ENCODE results near the gene WNT9B.

WNT9B gene

DNA sequence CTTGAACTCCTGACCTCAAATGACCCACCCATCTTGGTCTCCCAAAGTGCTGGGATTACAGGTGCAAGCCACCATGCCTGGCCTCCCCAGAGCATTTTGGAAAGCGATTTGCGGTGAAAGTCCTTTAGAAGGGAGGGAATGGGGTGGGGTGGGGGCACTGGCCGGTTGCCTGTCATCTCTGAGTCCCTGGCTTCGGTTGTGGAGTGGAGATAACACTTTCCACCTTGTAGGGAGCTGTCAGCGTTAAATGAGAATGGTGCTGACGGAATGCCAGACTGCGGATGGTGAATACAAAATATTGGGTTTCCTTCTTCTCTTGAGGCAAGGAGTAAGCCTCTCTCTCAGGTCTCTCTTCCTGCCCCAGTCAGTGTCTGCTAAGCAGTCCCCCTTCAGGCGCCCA is 27.7 kb upstream of the WNT9B start:
- TF ChIP-seq, protein P1, sequence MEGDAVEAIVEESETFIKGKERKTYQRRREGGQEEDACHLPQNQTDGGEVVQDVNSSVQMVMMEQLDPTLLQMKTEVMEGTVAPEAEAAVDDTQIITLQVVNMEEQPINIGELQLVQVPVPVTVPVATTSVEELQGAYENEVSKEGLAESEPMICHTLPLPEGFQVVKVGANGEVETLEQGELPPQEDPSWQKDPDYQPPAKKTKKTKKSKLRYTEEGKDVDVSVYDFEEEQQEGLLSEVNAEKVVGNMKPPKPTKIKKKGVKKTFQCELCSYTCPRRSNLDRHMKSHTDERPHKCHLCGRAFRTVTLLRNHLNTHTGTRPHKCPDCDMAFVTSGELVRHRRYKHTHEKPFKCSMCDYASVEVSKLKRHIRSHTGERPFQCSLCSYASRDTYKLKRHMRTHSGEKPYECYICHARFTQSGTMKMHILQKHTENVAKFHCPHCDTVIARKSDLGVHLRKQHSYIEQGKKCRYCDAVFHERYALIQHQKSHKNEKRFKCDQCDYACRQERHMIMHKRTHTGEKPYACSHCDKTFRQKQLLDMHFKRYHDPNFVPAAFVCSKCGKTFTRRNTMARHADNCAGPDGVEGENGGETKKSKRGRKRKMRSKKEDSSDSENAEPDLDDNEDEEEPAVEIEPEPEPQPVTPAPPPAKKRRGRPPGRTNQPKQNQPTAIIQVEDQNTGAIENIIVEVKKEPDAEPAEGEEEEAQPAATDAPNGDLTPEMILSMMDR (IDR thresholded peaks at IDR 0.05): no peak
- TF ChIP-seq ZFX (IDR thresholded peaks at IDR 0.05; ENCODE audit: borderline replicate concordance): no peak
- no peak overlapping the region for H3K27ac ChIP-seq

DNA sequence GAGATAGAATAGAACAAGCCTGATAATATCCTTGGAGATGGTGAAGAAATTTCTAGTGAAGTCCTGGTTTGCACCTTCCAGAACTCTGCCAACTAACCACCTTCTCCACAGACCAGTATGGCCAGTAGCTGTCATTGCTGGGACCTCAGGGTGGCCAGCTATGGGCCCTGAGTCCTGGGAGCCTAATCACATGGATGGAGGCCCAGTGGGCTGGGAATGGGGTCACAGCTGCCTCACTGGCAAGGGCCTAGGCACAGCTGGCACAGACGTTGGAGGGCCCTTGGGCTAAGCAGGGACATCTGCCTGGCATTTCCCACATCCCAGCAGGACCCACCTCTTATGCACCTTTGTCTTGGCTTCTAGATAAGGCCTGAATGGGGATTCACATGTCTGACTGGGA is 25.3 kb upstream of the WNT9B start:
- H3K27ac ChIP-seq: no peak overlapping the region
- TF ChIP-seq ZFX (IDR thresholded peaks at IDR 0.05; ENCODE audit: borderline replicate concordance): no peak
- TF ChIP-seq, protein P1 (IDR thresholded peaks at IDR 0.05): no peak

DNA sequence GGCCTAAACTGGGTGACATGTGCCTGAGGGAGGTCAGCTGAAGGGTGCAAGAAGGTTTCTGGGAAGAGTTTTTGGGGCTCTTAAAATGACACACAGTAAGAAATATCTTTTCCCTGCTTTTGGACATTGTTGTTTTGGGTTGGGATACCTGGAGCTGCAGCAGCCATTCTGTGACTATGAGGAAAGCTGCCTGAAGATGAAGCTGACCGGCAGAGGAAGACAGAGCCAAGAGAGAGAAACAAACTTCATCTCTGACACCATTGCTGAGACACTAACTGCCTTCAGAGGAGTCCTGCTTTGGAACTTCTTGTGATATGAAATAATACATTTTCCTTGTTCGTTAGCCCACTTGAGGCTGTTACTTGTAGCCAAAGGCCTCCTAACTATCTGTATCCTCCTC is 24.1 kb upstream of the WNT9B start:
- no peak overlapping the region for H3K27ac ChIP-seq
- TF ChIP-seq ZFX (IDR thresholded peaks at IDR 0.05; ENCODE audit: borderline replicate concordance): no peak
- TF ChIP-seq, protein P1 (IDR thresholded peaks at IDR 0.05): no peak

DNA sequence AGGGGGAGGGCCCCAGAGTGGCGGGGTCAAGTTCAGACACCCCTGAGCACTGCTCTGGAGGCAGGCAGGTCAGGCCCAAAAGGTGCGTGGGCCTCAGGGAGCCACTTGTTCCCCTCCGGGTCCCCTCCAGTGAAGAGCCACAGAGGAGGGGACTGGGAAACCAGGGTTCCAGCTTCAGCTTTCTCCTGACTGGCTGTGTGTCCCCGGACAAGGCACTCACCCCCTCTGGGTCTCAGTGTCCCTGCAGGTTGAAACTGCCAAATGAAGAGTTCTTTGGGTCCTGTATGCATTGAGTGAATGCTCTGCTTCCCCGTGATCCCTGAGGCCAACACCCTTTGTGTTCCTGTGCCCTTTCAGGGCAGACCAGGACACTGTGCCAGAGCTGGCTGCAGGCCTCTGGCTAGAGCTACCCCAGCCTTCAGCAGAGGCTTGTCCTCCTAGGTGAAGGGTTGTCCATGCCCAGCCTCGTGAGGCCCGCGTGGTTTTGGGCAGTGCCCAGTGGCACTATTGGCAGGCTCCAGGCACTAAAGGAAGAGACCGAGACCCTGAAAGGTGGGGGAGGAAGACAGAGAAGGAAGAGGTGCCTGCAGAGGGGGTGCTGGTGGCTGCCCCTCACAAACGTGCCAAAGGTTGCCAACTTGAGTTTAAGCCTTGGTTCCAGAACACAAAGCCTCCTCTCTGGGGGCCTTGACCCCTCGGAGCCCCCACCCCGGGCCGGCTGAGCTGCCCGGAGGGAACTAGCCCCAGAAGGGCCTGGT is 19.6 kb upstream of the WNT9B start:
- TF ChIP-seq, protein P1 (IDR thresholded peaks at IDR 0.05): no peak
- TF ChIP-seq ZFX (IDR thresholded peaks at IDR 0.05; ENCODE audit: borderline replicate concordance): no peak

DNA sequence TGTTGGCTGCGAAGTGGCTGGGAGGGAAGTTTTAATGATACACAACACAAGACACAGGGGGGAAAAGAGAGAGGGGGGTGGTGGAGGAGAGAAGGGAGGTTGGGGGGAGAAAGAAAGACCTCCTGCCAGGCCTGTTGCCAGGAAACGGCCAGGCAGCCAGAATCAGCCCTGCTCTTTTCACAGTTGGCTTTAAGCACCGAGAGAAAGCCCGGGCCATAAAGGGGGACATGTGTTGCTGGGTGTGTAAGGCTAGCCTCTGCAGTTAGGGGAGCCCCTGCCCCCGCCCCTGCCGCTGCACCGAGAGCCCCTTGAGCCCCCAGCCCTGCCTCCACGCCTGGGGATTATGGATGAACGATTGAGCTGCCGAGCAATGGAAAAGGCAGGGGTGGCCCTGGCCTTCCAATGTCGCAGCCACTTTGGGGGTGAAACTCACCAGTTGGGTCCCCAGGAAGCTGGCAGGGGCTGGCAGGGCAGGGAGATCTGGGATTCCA is 19.0 kb upstream of the WNT9B start:
- H3K27ac ChIP-seq: no peak overlapping the region

More for the DNA sequence above, 19.6 kb upstream of the WNT9B start:
- H3K27ac ChIP-seq: no peak overlapping the region

DNA sequence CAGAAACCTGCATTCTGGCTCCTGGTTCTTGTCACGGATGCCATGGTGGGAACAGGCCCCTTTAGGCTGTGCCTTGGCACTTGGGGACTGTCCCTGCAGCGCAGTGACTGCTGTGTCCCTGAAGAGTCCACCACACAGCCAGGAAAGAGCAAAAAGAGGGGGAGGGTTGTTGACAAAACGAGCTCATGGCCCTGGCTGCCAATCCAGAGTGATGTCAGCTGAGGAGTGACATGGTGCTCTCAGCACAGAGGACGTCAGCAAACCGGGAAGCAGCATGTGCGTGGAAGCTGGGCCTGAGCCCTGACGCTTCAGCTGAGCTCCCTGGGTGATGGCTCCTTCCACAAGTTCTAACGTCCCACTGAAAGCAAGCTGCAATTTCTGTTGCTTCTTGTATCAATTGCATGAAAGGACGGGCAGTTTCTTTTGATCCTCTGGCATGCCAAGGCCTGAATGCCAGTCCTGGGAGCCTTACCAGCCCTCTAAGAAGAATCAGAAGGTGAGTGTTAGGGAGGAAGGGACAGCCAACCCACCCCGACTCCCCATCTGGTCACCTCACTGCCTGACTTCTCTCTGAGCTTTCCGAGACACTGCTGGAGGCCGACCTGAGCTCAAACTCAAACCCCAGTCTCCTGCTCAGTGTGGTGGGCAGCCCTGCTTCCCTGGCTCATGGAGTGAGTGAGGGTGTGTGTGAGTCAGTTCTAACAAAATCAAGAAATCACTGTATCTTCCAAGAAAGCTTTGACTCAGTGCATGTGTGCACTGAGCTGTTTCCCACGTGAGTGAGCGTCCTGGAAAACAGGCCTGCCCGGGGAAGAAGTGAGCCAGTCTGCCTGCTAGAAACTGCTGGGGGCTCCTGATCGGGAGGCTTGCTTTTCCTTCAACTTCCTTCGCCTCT is 18.2 kb upstream of the WNT9B start:
- H3K27ac ChIP-seq: no peak overlapping the region

More for the DNA sequence above, 19.0 kb upstream of the WNT9B start:
- TF ChIP-seq, protein P1 (IDR thresholded peaks at IDR 0.05): no peak
- no peak for TF ChIP-seq ZFX (IDR thresholded peaks at IDR 0.05; ENCODE audit: borderline replicate concordance)

More for the DNA sequence above, 18.2 kb upstream of the WNT9B start:
- TF ChIP-seq ZFX (IDR thresholded peaks at IDR 0.05; ENCODE audit: borderline replicate concordance): no peak
- TF ChIP-seq, protein P1 (IDR thresholded peaks at IDR 0.05): no peak
